NB4 (cell line): ENCODE data around the gene SH3GLB2.

Experiments
- POLR2A ChIP-seq: IDR thresholded peaks from 2 replicates; pipeline ENCODE4 v1.6.1; 2011; ENCODE audit warnings: mild to moderate bottlenecking; ENCODE audit not compliant: insufficient read length; ENCODE audit errors: extremely low read depth
- TF ChIP-seq, protein P1 (sequence below): IDR thresholded peaks from one replicate; pipeline ENCODE4 v1.5.1; 2012; ENCODE audit warnings: low read depth, low read length
- TF ChIP-seq, protein P2 (sequence below): IDR thresholded peaks from 2 replicates; pipeline ENCODE4 v1.6.1; 2011; ENCODE audit warnings: low read depth, low read length

DNA sequence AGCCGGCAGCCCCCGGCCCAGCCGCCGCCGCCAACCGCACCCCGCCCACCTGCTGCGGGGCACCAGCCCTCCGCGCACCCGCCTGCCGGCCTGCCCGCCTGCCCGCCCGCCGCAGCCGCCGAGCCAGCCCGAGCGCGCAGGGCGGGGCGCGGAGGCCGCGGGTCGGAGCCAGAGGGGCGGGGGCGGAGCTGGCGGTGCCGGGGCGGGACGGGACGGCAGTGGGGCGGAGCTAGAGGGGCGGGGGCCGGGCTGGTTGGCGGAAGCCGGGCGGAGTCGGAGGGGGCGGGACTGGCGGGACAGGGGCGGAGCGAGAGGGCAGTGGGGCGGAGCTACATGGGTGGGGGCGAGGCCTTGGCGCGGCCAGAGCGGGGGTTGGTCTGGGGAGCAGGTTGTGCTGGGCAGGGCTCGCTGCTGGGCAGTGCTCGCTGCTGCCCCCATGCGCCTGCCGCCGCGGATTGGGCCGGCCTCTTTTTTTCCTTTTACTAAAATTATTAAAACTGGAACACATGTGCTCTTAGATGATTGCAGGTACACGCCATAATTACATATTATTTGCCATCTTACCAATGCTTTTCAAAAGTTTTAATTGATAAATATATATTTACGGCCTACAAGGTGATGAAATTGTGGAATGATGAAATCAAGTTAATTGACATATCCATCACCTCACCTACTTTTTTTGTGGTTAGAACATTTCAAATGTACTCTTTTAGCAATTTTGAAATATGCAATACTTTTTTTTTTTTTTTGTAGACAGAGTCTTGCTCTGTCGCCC lies at the start of gene SH3GLB2:
- TF ChIP-seq, protein P1, sequence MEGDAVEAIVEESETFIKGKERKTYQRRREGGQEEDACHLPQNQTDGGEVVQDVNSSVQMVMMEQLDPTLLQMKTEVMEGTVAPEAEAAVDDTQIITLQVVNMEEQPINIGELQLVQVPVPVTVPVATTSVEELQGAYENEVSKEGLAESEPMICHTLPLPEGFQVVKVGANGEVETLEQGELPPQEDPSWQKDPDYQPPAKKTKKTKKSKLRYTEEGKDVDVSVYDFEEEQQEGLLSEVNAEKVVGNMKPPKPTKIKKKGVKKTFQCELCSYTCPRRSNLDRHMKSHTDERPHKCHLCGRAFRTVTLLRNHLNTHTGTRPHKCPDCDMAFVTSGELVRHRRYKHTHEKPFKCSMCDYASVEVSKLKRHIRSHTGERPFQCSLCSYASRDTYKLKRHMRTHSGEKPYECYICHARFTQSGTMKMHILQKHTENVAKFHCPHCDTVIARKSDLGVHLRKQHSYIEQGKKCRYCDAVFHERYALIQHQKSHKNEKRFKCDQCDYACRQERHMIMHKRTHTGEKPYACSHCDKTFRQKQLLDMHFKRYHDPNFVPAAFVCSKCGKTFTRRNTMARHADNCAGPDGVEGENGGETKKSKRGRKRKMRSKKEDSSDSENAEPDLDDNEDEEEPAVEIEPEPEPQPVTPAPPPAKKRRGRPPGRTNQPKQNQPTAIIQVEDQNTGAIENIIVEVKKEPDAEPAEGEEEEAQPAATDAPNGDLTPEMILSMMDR, result peak; percentile 75
- TF ChIP-seq POLR2A, result no peak
- TF ChIP-seq, protein P2, sequence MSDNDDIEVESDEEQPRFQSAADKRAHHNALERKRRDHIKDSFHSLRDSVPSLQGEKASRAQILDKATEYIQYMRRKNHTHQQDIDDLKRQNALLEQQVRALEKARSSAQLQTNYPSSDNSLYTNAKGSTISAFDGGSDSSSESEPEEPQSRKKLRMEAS, result peak; percentile 77
